HG03108 (cell line): ENCODE data around the gene HYAL2.
"Not testable (repeated sequence)": the region's sequence is repeated elsewhere in the genome, so short reads cannot be mapped to it uniquely, and the experiment has no call there.

Source experiments
- ATAC-seq: cut with Tn5 transposase; IDR thresholded peaks from one replicate; pipeline ENCODE4 v1.9.1; 2021; ENCODE audit warnings: moderate library complexity; ENCODE audit not compliant: unreplicated experiment

HYAL2 gene

GRCh38 chr3:50293079-50293801 is 29.3 kb downstream of the HYAL2 start:
- ATAC-seq: no peak

- ATAC-seq: peak; percentile 97
Measured at GRCh38 chr3:50292159-50293078, 30.1 kb downstream of the HYAL2 start, which contains the start of gene IFRD2. Gene IFRD2, minus strand, starts transcription at chr3:50292429. Its CDS starts 155 bp downstream, at chr3:50292274.

GRCh38 chr3:50290161-50290641 is 32.3 kb downstream of the HYAL2 start:
- no peak for ATAC-seq

- ATAC-seq: no peak
Measured at GRCh38 chr3:50289130-50289529, 33.4 kb downstream of the HYAL2 start.

- no peak for ATAC-seq
Measured at GRCh38 chr3:50288387-50289007, 34.0 kb downstream of the HYAL2 start.

GRCh38 chr3:50287262-50287661 is 35.3 kb downstream of the HYAL2 start:
- no peak for ATAC-seq

GRCh38 chr3:50286322-50287227 is 36.0 kb downstream of the HYAL2 start:
- no peak for ATAC-seq

GRCh38 chr3:50284121-50284520 is 38.4 kb downstream of the HYAL2 start:
- not testable (repeated sequence) for ATAC-seq

GRCh38 chr3:50279255-50280016 is 43.1 kb downstream of the HYAL2 start:
- ATAC-seq: no peak

GRCh38 chr3:50278880-50279224 is 43.7 kb downstream of the HYAL2 start, which contains the start of gene LSMEM2:
Gene LSMEM2, plus strand, starts transcription at chr3:50279087. Its CDS starts 27 bp downstream, at chr3:50279114.
- ATAC-seq: no peak

- no peak for ATAC-seq
Measured at GRCh38 chr3:50278123-50278879, 44.2 kb downstream of the HYAL2 start.

GRCh38 chr3:50276762-50277101 is 45.8 kb downstream of the HYAL2 start:
- ATAC-seq: no peak

GRCh38 chr3:50275996-50276761 is 46.4 kb downstream of the HYAL2 start:
- ATAC-seq: no peak

GRCh38 chr3:50275141-50275995 is 47.2 kb downstream of the HYAL2 start:
- ATAC-seq: no peak

GRCh38 chr3:50274371-50275104 is 48.0 kb downstream of the HYAL2 start:
- ATAC-seq: no peak

GRCh38 chr3:50273689-50274065 is 48.9 kb downstream of the HYAL2 start:
- ATAC-seq: no peak
